IMR-90 (cell line): Measurements from ENCODE around the gene CAV3. TPM values are rescaled to one million over a fixed set of nuclear protein-coding genes. Genes with fewer than 3 reads are reported as not detected.
"Not testable (repeated sequence)": the region's sequence is repeated elsewhere in the genome, so short reads cannot be mapped to it uniquely, and the experiment has no call there.

Source experiments
- ATAC-seq: fragments of 200-7000 bp; cut with Tn5 transposase; 2 replicates; pipeline ENCODE4 v1.9.1; 2020; ENCODE audit warnings: low read depth, mild to moderate bottlenecking, moderate library complexity
- BruUV-seq: library from RNA; stranded (reverse); fragments of 400-500 nt; replicated peaks from 2 replicates; lab custom pipeline; 2021; lab: Mats Ljungman, UMichigan
- CTCF ChIA-PET: fragments of 300-600 bp; formaldehyde crosslinking; extraction: SDS; loops from one replicate; lab custom pipeline; 2021; ENCODE audit warnings: antibody characterized with exemption; lab: Yijun Ruan, JAX
- POLR2A ChIA-PET: fragments of 300-600 bp; sonication (Branson Sonifier 250); formaldehyde crosslinking; loops from one replicate; lab custom pipeline; 2022; ENCODE audit warnings: antibody characterized with exemption; ENCODE audit not compliant: unreplicated experiment; lab: Charles Lee
- DNase-seq: peaks from one replicate; pipeline ENCODE4 v3.0.0; 2013
- H2AFZ ChIP-seq: replicated peaks from 2 replicates; pipeline ENCODE3; 2013; ENCODE audit warnings: low read length, mild to moderate bottlenecking; ENCODE audit not compliant: poor library complexity
- H2AK5ac ChIP-seq: 2 replicates; pipeline ENCODE4 v1.6.1; 2013; ENCODE audit warnings: low read depth, low read length, inconsistent platforms
- H2AK9ac ChIP-seq: replicated peaks from 2 replicates; pipeline ENCODE3; 2013; ENCODE audit warnings: mild to moderate bottlenecking, low read depth, low read length, moderate library complexity; ENCODE audit not compliant: poor library complexity
- H2BK120ac ChIP-seq: 2 replicates; pipeline ENCODE4 v1.6.1; 2013; ENCODE audit warnings: low read depth, low read length, inconsistent platforms
- H2BK15ac ChIP-seq: 3 replicates; pipeline ENCODE4 v1.6.1; 2013; ENCODE audit warnings: low read depth, low read length, inconsistent platforms
- H2BK20ac ChIP-seq: 2 replicates; pipeline ENCODE4 v1.6.1; 2013; ENCODE audit warnings: low read depth, mild to moderate bottlenecking, inconsistent platforms, low read length, moderate library complexity
- H2BK5ac ChIP-seq: 2 replicates; pipeline ENCODE4 v1.6.1; 2013; ENCODE audit warnings: mild to moderate bottlenecking, low read depth, low read length, inconsistent platforms; ENCODE audit not compliant: poor library complexity, severe bottlenecking
- H3K14ac ChIP-seq: replicated peaks from 2 replicates; pipeline ENCODE4 v1.6.1; 2013; ENCODE audit warnings: low read depth, low read length, inconsistent platforms
- H3K18ac ChIP-seq: 2 replicates; pipeline ENCODE4 v1.6.1; 2013; ENCODE audit warnings: low read depth, low read length, control low read depth
- H3K23ac ChIP-seq: 2 replicates; pipeline ENCODE4 v1.6.1; 2013; ENCODE audit warnings: low read depth, low read length, inconsistent platforms
- H3K27ac ChIP-seq: 2 replicates; pipeline ENCODE4 v1.5.1; 2013; ENCODE audit warnings: mild to moderate bottlenecking, control low read depth, low read length; ENCODE audit not compliant: insufficient read depth
- H3K27me3 ChIP-seq: 2 replicates; pipeline ENCODE4 v1.6.1; 2013; ENCODE audit warnings: low read length; ENCODE audit not compliant: control insufficient read depth, insufficient read depth
- H3K36me3 ChIP-seq: 2 replicates; pipeline ENCODE4 v1.6.1; 2013; ENCODE audit warnings: low read length, mixed read lengths; ENCODE audit not compliant: control insufficient read depth, insufficient read depth
- H3K4ac ChIP-seq: 2 replicates; pipeline ENCODE4 v1.6.1; 2013; ENCODE audit warnings: low read depth, low read length, inconsistent platforms
- H3K4me1 ChIP-seq: 2 replicates; pipeline ENCODE4 v1.6.1; 2013; ENCODE audit warnings: low read length, mixed read lengths; ENCODE audit not compliant: control insufficient read depth, insufficient read depth
- H3K4me2 ChIP-seq: 2 replicates; pipeline ENCODE4 v1.6.1; 2013; ENCODE audit warnings: low read depth, mild to moderate bottlenecking, control low read depth, low read length, moderate library complexity
- H3K4me3 ChIP-seq: 2 replicates; pipeline ENCODE4 v1.5.1; 2013; ENCODE audit warnings: low read depth, mild to moderate bottlenecking, control low read depth, low read length, moderate library complexity; ENCODE audit not compliant: insufficient read depth
- H3K56ac ChIP-seq: 2 replicates; pipeline ENCODE4 v1.6.1; 2013; ENCODE audit warnings: low read length, inconsistent platforms; ENCODE audit not compliant: insufficient read depth; ENCODE audit errors: extremely low read depth
- H3K79me1 ChIP-seq, 2 experiments: 2 replicates each; pipeline ENCODE4 v1.6.1; 2013; ENCODE audit warnings: low read length in 2 of 2, inconsistent platforms in 1 of 2, low read depth in 1 of 2
- H3K9ac ChIP-seq: 2 replicates; pipeline ENCODE4 v1.6.1; 2013; ENCODE audit warnings: low read depth, low read length, control low read depth
- H3K9me1 ChIP-seq: 2 replicates; pipeline ENCODE4 v1.6.1; 2013; ENCODE audit warnings: low read length, inconsistent platforms; ENCODE audit not compliant: insufficient read depth
- H3K9me3 ChIP-seq: 2 replicates; pipeline ENCODE4 v1.6.1; 2013; ENCODE audit warnings: low read length; ENCODE audit not compliant: control insufficient read depth, insufficient read depth
- H4K20me1 ChIP-seq: 2 replicates; pipeline ENCODE4 v1.6.1; 2013; ENCODE audit warnings: low read length, inconsistent platforms; ENCODE audit not compliant: insufficient read depth
- H4K5ac ChIP-seq: 2 replicates; pipeline ENCODE4 v1.6.1; 2013; ENCODE audit warnings: mild to moderate bottlenecking, low read depth, low read length, control low read depth
- H4K8ac ChIP-seq, 2 experiments: 2 replicates each; pipeline ENCODE4 v1.6.1; 2013; ENCODE audit warnings: low read depth in 2 of 2, low read length in 2 of 2, control low read depth in 1 of 2, inconsistent platforms in 1 of 2
- H4K91ac ChIP-seq: 2 replicates; pipeline ENCODE4 v1.6.1; 2013; ENCODE audit warnings: low read depth, low read length, inconsistent platforms; ENCODE audit not compliant: insufficient read depth
- ELK1 ChIP-seq: fragments of 150-350 bp; IDR thresholded peaks from 2 replicates; pipeline ENCODE4 v1.6.1; 2016; ENCODE audit warnings: low read depth, mild to moderate bottlenecking, low read length, moderate library complexity, borderline replicate concordance
- WGBS, 2 experiments: methylation state at CpG; one replicate each; pipeline versions ENCODE4 v1.1.5 to v1.1.7; 2013; ENCODE audit warnings: missing lambda C conversion rate in 2 of 2; ENCODE audit not compliant: insufficient read length in 1 of 2; ENCODE audit errors: extremely low coverage in 2 of 2; 5-methylcytosine and 5-hydroxymethylcytosine counted together
- dilution Hi-C: fragments of 300-500 bp; cut with HindIII; formaldehyde crosslinking; loops from one replicate; pipeline ENCODE4 v1.14.3; 2018; ENCODE audit warnings: low sequenced_read_pairs; ENCODE audit not compliant: unreplicated experiment
- in situ Hi-C: fragments of 300-500 bp; cut with MboI; formaldehyde crosslinking; loops from 3 replicates; pipeline ENCODE4 v1.14.3; 2019; ENCODE audit warnings: low sequenced_read_pairs, inconsistent platforms, mixed read lengths
- intact Hi-C: fragments of 100-400 bp; cut with micrococcal nuclease; formaldehyde crosslinking; loops from 2 replicates; pipeline ENCODE4 v1.10.0; 2022
- polyA plus RNA-seq, 3 experiments: library from polyadenylated mRNA; depleted of rRNA; stranded (reverse); fragments of >200 nt; gene quantifications; 2 replicates each; pipeline ENCODE4 v1.2.3, GENCODE V29; 2012; ENCODE audit warnings: low replicate concordance in 1 of 3
- total RNA-seq: library from RNA; depleted of rRNA; stranded (reverse); fragments of >200 nt; gene quantifications from 2 replicates; pipeline ENCODE4 v1.2.3, GENCODE V29; 2012

Gene CAV3
- total and polyA plus RNA-seq, 2 of the 4 experiments (the other 2 are of a cell fraction): 0.17 to 0.36 TPM

- no peak for TF ChIP-seq ELK1
Measured at GRCh38 chr3:8733332-8734094, at the start of gene CAV3 (continued).

GRCh38 chr3:8684992-8685391 lies 48.6 kb upstream of the CAV3 start:
- H3K9me1 ChIP-seq, intact Hi-C loops, POLR2A ChIA-PET, H2BK20ac ChIP-seq, H3K4me1 ChIP-seq, H3K23ac ChIP-seq, H2BK120ac ChIP-seq, BruUV-seq, H4K20me1 ChIP-seq, ATAC-seq, H2BK5ac ChIP-seq, CTCF ChIA-PET, H3K4ac ChIP-seq, H3K27ac ChIP-seq, H2BK15ac ChIP-seq, H3K79me1 ChIP-seq, H4K91ac ChIP-seq, H3K27me3 ChIP-seq, H3K9me3 ChIP-seq, H4K5ac ChIP-seq, H3K56ac ChIP-seq, H3K18ac ChIP-seq, H3K9ac ChIP-seq, H3K4me3 ChIP-seq, H3K4me2 ChIP-seq, H2AFZ ChIP-seq, DNase-seq, in situ Hi-C loops, H2AK5ac ChIP-seq, H3K36me3 ChIP-seq, dilution Hi-C loops, H3K14ac ChIP-seq, H2AK9ac ChIP-seq, H4K8ac ChIP-seq: not testable (repeated sequence)
- no CpG with 5 or more reads among the region's 6 CpGs for WGBS, 2 experiments

- H3K4me2 ChIP-seq, POLR2A ChIA-PET, H3K9me1 ChIP-seq, CTCF ChIA-PET, H3K4me1 ChIP-seq, H2BK15ac ChIP-seq, H3K23ac ChIP-seq, H3K14ac ChIP-seq, intact Hi-C loops, H3K9me3 ChIP-seq, H2AK5ac ChIP-seq, H3K27ac ChIP-seq, H3K18ac ChIP-seq, H4K5ac ChIP-seq, H2BK5ac ChIP-seq, in situ Hi-C loops, ATAC-seq, H3K9ac ChIP-seq, H3K56ac ChIP-seq, H3K27me3 ChIP-seq, dilution Hi-C loops, H4K20me1 ChIP-seq, H2AFZ ChIP-seq, H4K91ac ChIP-seq, H2BK120ac ChIP-seq, DNase-seq, H3K79me1 ChIP-seq, BruUV-seq, H2BK20ac ChIP-seq, H2AK9ac ChIP-seq, H3K4ac ChIP-seq, H3K36me3 ChIP-seq, H3K4me3 ChIP-seq: not testable (repeated sequence)
- H4K8ac ChIP-seq: 0 out of 4 replicates have a peak overlapping the region, but pooled peaks of 1 of the 2 experiments have one; percentile 25
- WGBS, 2 experiments: no CpG with 5 or more reads among the region's 9 CpGs
Measured at GRCh38 chr3:8691295-8691694, 42.3 kb upstream of the CAV3 start.
